PC-9 (cell line): ENCODE data around the gene RHBDD1. TPM values are rescaled to one million over a fixed set of nuclear protein-coding genes. Genes with fewer than 3 reads are reported as not detected.

Experiments
- BruUV-seq: library from RNA; stranded (reverse); fragments of 400-500 nt; replicated peaks from 2 replicates; lab custom pipeline; 2021; lab: Mats Ljungman, UMichigan
- CTCF ChIA-PET: fragments of 300-600 bp; sonication (Branson Sonifier 250); formaldehyde crosslinking; loops from one replicate; lab custom pipeline; 2022; ENCODE audit warnings: antibody characterized with exemption; lab: Charles Lee
- POLR2A ChIA-PET: fragments of 300-600 bp; sonication (Branson Sonifier 250); formaldehyde crosslinking; loops from one replicate; lab custom pipeline; 2022; ENCODE audit warnings: antibody characterized with exemption; ENCODE audit not compliant: unreplicated experiment; lab: Charles Lee
- DNase-seq, 2 experiments: peaks; one replicate each; pipeline versions ENCODE4 v3.0.0 to v3.0.0-alpha.2; 2015 to 2022; ENCODE audit warnings: mixed read lengths in 1 of 2
- H2AFZ ChIP-seq: fragments of 200-600 bp; sonication (generic); 2 replicates; pipeline ENCODE4 v1.8.1; 2017; ENCODE audit warnings: antibody characterized with exemption
- H3F3A ChIP-seq: fragments of 200-600 bp; sonication (generic); 2 replicates; pipeline ENCODE4 v1.8.1; 2017; ENCODE audit warnings: antibody characterized with exemption, mild to moderate bottlenecking, low read depth; ENCODE audit not compliant: insufficient read depth
- H3K27ac ChIP-seq: fragments of 200-600 bp; sonication (generic); 2 replicates; pipeline ENCODE4 v1.6.1; 2016; ENCODE audit warnings: mixed run types
- H3K27me3 ChIP-seq: fragments of 200-600 bp; sonication (generic); 2 replicates; pipeline ENCODE4 v1.6.1; 2016; ENCODE audit warnings: low read depth, mixed run types; ENCODE audit not compliant: insufficient read depth
- H3K36me3 ChIP-seq: fragments of 200-600 bp; sonication (generic); 2 replicates; pipeline ENCODE4 v1.6.1; 2016; ENCODE audit warnings: low read depth, mixed run types
- H3K4me1 ChIP-seq: fragments of 200-600 bp; sonication (generic); replicated peaks from 2 replicates; pipeline ENCODE4 v1.6.1; 2016; ENCODE audit warnings: mixed run types; ENCODE audit not compliant: insufficient read depth
- H3K4me2 ChIP-seq: fragments of 200-600 bp; sonication (generic); 2 replicates; pipeline ENCODE4 v1.6.1; 2017; ENCODE audit warnings: mixed run types
- H3K4me3 ChIP-seq: fragments of 200-600 bp; sonication (generic); 2 replicates; pipeline ENCODE4 v1.6.1; 2016; ENCODE audit warnings: mixed run types
- H3K79me2 ChIP-seq: fragments of 200-600 bp; sonication (generic); 2 replicates; pipeline ENCODE4 v1.6.1; 2017; ENCODE audit warnings: low read depth, mixed run types
- H3K9me2 ChIP-seq: fragments of 200-600 bp; sonication (generic); 2 replicates; pipeline ENCODE4 v1.8.1; 2017; ENCODE audit warnings: mild to moderate bottlenecking; ENCODE audit not compliant: insufficient read depth
- H3K9me3 ChIP-seq: fragments of 200-600 bp; sonication (generic); 2 replicates; pipeline ENCODE4 v1.8.1; 2016; ENCODE audit warnings: low read depth; ENCODE audit not compliant: insufficient read depth
- H4K20me1 ChIP-seq: fragments of 200-600 bp; sonication (generic); 2 replicates; pipeline ENCODE4 v1.8.1; 2017; ENCODE audit not compliant: insufficient read depth
- EZH2 ChIP-seq: fragments of 200-600 bp; sonication (generic); IDR thresholded peaks from 2 replicates; pipeline ENCODE4 v1.8.0; 2017; ENCODE audit warnings: antibody characterized with exemption, low read depth
- intact Hi-C: fragments of 100-400 bp; cut with micrococcal nuclease; formaldehyde crosslinking; loops from one replicate; pipeline ENCODE4 v1.10.0; 2022; ENCODE audit not compliant: unreplicated experiment
- total RNA-seq: library from RNA; stranded (reverse); gene quantifications from 2 replicates; pipeline ENCODE4 v1.2.3, GENCODE V29; 2021
- TF ChIP-seq, protein P1 (sequence below): fragments of 200-600 bp; sonication (generic); conservative IDR thresholded peaks from 2 replicates; pipeline ENCODE4 v1.6.1; 2017; ENCODE audit warnings: mixed run types, antibody characterized with exemption, mild to moderate bottlenecking, moderate library complexity

Gene RHBDD1
- total RNA-seq, 1 experiment from 2014 or later: 22.3 TPM

DNA sequence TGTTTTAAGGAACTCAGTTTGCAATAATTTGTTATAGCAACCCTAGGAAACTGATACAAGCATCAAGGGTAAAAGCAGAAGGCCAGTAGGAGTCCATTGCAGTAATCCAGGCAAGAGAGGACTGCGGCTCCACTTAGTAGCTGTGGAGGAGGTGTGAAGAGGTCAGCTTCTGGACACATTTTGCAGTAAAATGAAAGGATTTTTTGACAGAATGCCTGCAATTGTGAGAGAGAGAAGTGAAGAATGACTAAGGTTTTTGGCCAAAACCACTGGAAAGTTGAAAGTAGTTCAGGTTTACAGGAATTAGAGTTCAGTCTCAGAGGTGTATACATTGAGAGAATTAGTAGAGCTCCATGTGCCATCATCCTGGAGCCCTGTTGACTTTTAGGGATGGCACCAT lies 129.5 kb downstream of the RHBDD1 start:
- intact Hi-C loops: no loop called here
- H3K36me3 ChIP-seq: no peaks in the 10 kb centered on the region
- no peaks in the 10 kb centered on the region for H3K9me2 ChIP-seq
- TF ChIP-seq, protein P1, sequence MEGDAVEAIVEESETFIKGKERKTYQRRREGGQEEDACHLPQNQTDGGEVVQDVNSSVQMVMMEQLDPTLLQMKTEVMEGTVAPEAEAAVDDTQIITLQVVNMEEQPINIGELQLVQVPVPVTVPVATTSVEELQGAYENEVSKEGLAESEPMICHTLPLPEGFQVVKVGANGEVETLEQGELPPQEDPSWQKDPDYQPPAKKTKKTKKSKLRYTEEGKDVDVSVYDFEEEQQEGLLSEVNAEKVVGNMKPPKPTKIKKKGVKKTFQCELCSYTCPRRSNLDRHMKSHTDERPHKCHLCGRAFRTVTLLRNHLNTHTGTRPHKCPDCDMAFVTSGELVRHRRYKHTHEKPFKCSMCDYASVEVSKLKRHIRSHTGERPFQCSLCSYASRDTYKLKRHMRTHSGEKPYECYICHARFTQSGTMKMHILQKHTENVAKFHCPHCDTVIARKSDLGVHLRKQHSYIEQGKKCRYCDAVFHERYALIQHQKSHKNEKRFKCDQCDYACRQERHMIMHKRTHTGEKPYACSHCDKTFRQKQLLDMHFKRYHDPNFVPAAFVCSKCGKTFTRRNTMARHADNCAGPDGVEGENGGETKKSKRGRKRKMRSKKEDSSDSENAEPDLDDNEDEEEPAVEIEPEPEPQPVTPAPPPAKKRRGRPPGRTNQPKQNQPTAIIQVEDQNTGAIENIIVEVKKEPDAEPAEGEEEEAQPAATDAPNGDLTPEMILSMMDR: no peak
- TF ChIP-seq EZH2: no peak
- no peaks in the 10 kb centered on the region for H3F3A ChIP-seq
- H2AFZ ChIP-seq: no peak overlapping the region
- BruUV-seq: no TSS peak
- DNase-seq: no peak
- H4K20me1 ChIP-seq: no peaks in the 10 kb centered on the region
- no peak overlapping the region for H3K27ac ChIP-seq
- H3K79me2 ChIP-seq: no peaks in the 10 kb centered on the region
- 0 out of 2 replicates have a peak, but pooled peaks cover 9% of the 10 kb centered on the region for H3K4me1 ChIP-seq
- no peak overlapping the region for H3K4me2 ChIP-seq
- ChIA-PET CTCF (no interaction called here), POLR2A (no interaction called here)
- no peaks in the 10 kb centered on the region for H3K9me3 ChIP-seq
- H3K27me3 ChIP-seq: no peaks in the 10 kb centered on the region
- H3K4me3 ChIP-seq: no peak overlapping the region

DNA sequence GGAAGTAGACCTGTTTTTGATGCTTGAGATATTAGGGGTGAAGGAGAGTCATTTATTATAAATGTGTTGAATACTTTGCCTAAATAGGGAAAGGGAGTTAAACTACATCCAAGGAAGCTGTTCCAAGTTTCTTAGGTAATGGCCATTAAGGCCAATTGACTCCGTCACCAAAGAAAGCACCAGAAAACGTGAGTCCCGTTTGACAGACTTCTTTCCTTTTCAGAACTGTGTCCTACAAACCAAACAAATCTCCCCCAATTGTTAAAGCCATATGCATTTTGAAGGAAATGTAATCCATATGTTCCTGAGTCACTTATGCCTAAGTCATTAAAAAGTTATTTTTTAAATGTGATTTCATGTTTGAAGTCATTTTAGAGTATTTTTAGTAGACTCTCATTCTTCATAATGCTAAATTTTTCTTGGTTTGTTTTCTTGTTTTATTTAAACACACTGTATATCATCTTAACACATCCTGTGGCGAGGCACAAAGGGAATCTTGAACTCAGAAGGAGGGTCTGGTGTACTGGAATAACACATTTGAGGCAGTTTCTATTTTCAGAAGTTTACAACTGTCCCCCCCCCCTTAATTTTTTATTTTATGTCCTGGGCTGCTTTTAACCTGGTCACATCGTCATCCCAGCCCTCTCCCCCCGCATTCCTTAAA lies 133.7 kb downstream of the RHBDD1 start:
- no TSS peak for BruUV-seq
- H3K4me1 ChIP-seq: no peaks in the 10 kb centered on the region
- no peak overlapping the region for H3K27ac ChIP-seq
- ChIA-PET POLR2A (no interaction called here), CTCF (no interaction called here)
- DNase-seq: no peak
- H3K9me2 ChIP-seq: no peaks in the 10 kb centered on the region
- H2AFZ ChIP-seq: no peak overlapping the region
- no peak overlapping the region for H3K4me2 ChIP-seq
- no peaks in the 10 kb centered on the region for H3F3A ChIP-seq
- H3K79me2 ChIP-seq: no peaks in the 10 kb centered on the region
- H3K9me3 ChIP-seq: no peaks in the 10 kb centered on the region
- intact Hi-C loops: no loop called here
- no peak overlapping the region for H3K4me3 ChIP-seq
- no peaks in the 10 kb centered on the region for H3K27me3 ChIP-seq
- H3K36me3 ChIP-seq: no peaks in the 10 kb centered on the region
- H4K20me1 ChIP-seq: no peaks in the 10 kb centered on the region
- TF ChIP-seq, protein P1: no peak
- no peak for TF ChIP-seq EZH2

DNA sequence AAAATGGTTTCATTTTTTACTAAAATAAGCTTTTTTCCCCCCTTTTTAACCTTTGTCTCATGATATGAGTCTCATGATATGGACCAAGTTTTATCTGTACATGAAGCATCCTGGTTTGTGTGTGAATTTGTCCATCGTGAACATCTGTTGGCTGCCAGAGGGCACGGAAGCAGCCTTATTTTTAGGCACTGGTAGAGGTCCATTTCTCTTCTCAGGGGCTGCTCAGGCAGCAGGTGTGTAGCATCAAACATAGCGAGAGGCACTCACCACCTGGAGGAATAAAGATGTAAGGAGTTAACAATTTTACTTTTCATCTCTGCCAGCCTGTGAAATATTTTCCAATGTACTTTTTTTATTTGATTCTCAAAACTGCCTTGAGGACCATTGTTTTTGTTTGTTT lies 134.5 kb downstream of the RHBDD1 start:
- DNase-seq: no peak
- H3K79me2 ChIP-seq: no peaks in the 10 kb centered on the region
- H3K4me1 ChIP-seq: no peaks in the 10 kb centered on the region
- H3K4me3 ChIP-seq: no peak overlapping the region
- no peaks in the 10 kb centered on the region for H3K9me3 ChIP-seq
- intact Hi-C loops: no loop called here
- no peak overlapping the region for H2AFZ ChIP-seq
- POLR2A ChIA-PET: no interaction called here
- TF ChIP-seq EZH2: no peak
- TF ChIP-seq, protein P1: no peak
- no peaks in the 10 kb centered on the region for H3F3A ChIP-seq
- no peak overlapping the region for H3K27ac ChIP-seq
- CTCF ChIA-PET: no interaction called here
- BruUV-seq: no TSS peak
- no peaks in the 10 kb centered on the region for H3K9me2 ChIP-seq
- H3K36me3 ChIP-seq: no peaks in the 10 kb centered on the region
- H3K4me2 ChIP-seq: no peak overlapping the region
- no peaks in the 10 kb centered on the region for H4K20me1 ChIP-seq
- H3K27me3 ChIP-seq: no peaks in the 10 kb centered on the region
